ENCODE measurements around the gene CIAPIN1.
"Not testable (repeated sequence)": the region's sequence is repeated elsewhere in the genome, so short reads cannot be mapped to it uniquely, and the experiment has no call there.

CIAPIN1 gene

GRCh38 chr16:57439947-57440346 lies 7.2 kb downstream of the CIAPIN1 start:
- DNase-seq = not testable (repeated sequence)

GRCh38 chr16:57435838-57436237 lies 11.3 kb downstream of the CIAPIN1 start:
- no peak for DNase-seq

GRCh38 chr16:57434003-57434402 lies 13.2 kb downstream of the CIAPIN1 start:
- peak; percentile 13 for DNase-seq

- DNase-seq = no peak
These were observed 14.2 kb downstream of the CIAPIN1 start for GRCh38 chr16:57432989-57433388.

- DNase-seq = no peak
These were observed 14.7 kb downstream of the CIAPIN1 start for GRCh38 chr16:57432505-57432904.

GRCh38 chr16:57430955-57431354 lies 16.2 kb downstream of the CIAPIN1 start:
- DNase-seq = no peak

- DNase-seq = no peak
These were observed 19.4 kb downstream of the CIAPIN1 start for GRCh38 chr16:57427824-57428223.

- DNase-seq = no peak
These were observed 19.9 kb downstream of the CIAPIN1 start for GRCh38 chr16:57427307-57427706.

GRCh38 chr16:57426356-57426755 lies 20.8 kb downstream of the CIAPIN1 start:
- DNase-seq = no peak

GRCh38 chr16:57424583-57424982 lies 22.6 kb downstream of the CIAPIN1 start:
- no peak for DNase-seq

GRCh38 chr16:57423152-57423551 lies 24.0 kb downstream of the CIAPIN1 start:
- DNase-seq = no peak

GRCh38 chr16:57422026-57422944 lies 24.9 kb downstream of the CIAPIN1 start:
- DNase-seq = no peak

- no peak for DNase-seq
These were observed 27.7 kb downstream of the CIAPIN1 start for GRCh38 chr16:57419506-57419905.

- no peak for DNase-seq
These were observed 31.1 kb downstream of the CIAPIN1 start for GRCh38 chr16:57416084-57416483.

GRCh38 chr16:57413733-57414132 lies 33.5 kb downstream of the CIAPIN1 start:
- DNase-seq = no peak

- DNase-seq = no peak
These were observed 33.9 kb downstream of the CIAPIN1 start for GRCh38 chr16:57413301-57413730.

GRCh38 chr16:57412584-57412983 lies 34.6 kb downstream of the CIAPIN1 start:
- no peak for DNase-seq

- no peak for DNase-seq
These were observed 35.7 kb downstream of the CIAPIN1 start for GRCh38 chr16:57411362-57411976.

- DNase-seq = no peak
These were observed 37.2 kb downstream of the CIAPIN1 start for GRCh38 chr16:57409870-57410587.

- DNase-seq = no peak
These were observed 38.1 kb downstream of the CIAPIN1 start for GRCh38 chr16:57409065-57409464.

GRCh38 chr16:57407521-57408353 lies 39.4 kb downstream of the CIAPIN1 start:
- DNase-seq = no peak

- DNase-seq = no peak
These were observed 40.3 kb downstream of the CIAPIN1 start for GRCh38 chr16:57406881-57407280.

GRCh38 chr16:57405097-57405496 lies 42.1 kb downstream of the CIAPIN1 start:
- DNase-seq = no peak
